Body of pancreas (tissue), 4 donors: ENCODE data around the gene LRCH4.

Source experiments
- POLR2A ChIP-seq, 3 donors: fragments of 450-650 bp; IDR thresholded peaks; one replicate each; pipeline ENCODE4 v1.6.1; 2016; ENCODE audit warnings: antibody characterized with exemption in 3 of 3, mild to moderate bottlenecking in 2 of 3
- TF ChIP-seq, protein P1 (sequence below), 7 experiments: fragments of 450-650 bp in 4 of 7; fragments of 200-600 bp in 3 of 7; sonication (generic) in 3 of 7; IDR thresholded peaks; one replicate each; pipeline ENCODE4 v1.5.1; 2016 to 2019; ENCODE audit warnings: antibody characterized with exemption in 7 of 7

DNA sequence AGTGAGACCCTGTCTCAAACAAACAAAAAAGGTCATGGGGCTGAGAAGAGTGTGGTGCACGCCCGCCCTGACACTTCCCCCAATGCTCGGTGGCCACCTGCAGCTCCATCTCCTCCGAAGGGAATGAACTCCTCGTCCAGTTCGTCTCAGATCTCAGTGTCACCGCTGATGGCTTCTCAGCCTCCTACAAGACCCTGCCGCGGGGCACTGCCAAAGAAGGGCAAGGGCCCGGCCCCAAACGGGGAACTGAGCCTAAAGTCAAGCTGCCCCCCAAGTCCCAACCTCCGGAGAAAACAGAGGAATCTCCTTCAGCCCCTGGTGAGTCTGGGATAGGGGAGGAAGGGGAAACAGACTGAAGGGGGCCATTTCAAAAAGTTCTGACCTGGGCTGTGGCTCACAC, 20.4 kb upstream of the LRCH4 start:
- TF ChIP-seq, protein P1, sequence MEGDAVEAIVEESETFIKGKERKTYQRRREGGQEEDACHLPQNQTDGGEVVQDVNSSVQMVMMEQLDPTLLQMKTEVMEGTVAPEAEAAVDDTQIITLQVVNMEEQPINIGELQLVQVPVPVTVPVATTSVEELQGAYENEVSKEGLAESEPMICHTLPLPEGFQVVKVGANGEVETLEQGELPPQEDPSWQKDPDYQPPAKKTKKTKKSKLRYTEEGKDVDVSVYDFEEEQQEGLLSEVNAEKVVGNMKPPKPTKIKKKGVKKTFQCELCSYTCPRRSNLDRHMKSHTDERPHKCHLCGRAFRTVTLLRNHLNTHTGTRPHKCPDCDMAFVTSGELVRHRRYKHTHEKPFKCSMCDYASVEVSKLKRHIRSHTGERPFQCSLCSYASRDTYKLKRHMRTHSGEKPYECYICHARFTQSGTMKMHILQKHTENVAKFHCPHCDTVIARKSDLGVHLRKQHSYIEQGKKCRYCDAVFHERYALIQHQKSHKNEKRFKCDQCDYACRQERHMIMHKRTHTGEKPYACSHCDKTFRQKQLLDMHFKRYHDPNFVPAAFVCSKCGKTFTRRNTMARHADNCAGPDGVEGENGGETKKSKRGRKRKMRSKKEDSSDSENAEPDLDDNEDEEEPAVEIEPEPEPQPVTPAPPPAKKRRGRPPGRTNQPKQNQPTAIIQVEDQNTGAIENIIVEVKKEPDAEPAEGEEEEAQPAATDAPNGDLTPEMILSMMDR (IDR thresholded peaks at IDR 0.05) = no peak
- TF ChIP-seq POLR2A (IDR thresholded peaks at IDR 0.05) = no peak
